ENCODE data around the gene OTOF. TPM values are rescaled to one million over a fixed set of nuclear protein-coding genes. Genes with fewer than 3 reads are reported as not detected.

The OTOF gene
- total and polyA plus RNA-seq, 4 donors = 0.03 to 0.09 (median 0.08) TPM; not detected in 1

DNA sequence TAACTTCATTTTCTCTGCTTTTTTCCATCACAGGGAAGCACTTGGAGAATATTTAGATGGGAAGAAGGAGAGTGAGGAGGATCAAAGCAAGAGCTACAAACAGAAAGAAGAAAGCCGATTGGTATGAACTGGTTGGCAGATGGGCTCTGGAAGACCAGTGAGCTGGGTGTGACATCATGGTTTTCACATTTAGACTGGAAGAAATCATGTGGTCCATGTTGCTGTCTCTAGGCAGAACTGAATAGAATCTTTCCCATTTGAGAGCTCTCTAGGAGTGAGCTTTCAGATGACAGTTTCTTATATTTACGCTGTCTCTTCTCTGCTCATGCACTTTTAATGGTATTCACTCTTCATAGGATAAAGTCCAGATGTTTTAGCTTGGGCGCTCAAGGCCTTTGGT, 63.6 kb downstream of the OTOF start:
- Histone ChIP-seq H3K9ac (ENCODE audit: insufficient read depth in 1 of 2, low read length in 2 of 2) (no peak overlapping the region), H3K4me3 (no peak overlapping the region), H3K27me3 (ENCODE audit: control insufficient read depth in 3 of 3, insufficient read depth in 3 of 3, low read length in 2 of 3) (no peaks in the 10 kb centered on the region), H3K9me3 (ENCODE audit: control insufficient read depth in 4 of 4, insufficient read depth in 3 of 4, low read length in 3 of 4) (no peaks in the 10 kb centered on the region), H3K4me1 (ENCODE audit: control insufficient read depth in 5 of 5, insufficient read depth in 5 of 5, low read length in 5 of 5) (no peaks in the 10 kb centered on the region), H3K27ac (ENCODE audit: low read depth in 1 of 2, low read length in 1 of 2) (no peak overlapping the region), H3K36me3 (ENCODE audit: control insufficient read depth in 4 of 4, insufficient read depth in 4 of 4, low read length in 4 of 4) (no peaks in the 10 kb centered on the region)
- no peak for DNase-seq
- TF ChIP-seq, protein P1, sequence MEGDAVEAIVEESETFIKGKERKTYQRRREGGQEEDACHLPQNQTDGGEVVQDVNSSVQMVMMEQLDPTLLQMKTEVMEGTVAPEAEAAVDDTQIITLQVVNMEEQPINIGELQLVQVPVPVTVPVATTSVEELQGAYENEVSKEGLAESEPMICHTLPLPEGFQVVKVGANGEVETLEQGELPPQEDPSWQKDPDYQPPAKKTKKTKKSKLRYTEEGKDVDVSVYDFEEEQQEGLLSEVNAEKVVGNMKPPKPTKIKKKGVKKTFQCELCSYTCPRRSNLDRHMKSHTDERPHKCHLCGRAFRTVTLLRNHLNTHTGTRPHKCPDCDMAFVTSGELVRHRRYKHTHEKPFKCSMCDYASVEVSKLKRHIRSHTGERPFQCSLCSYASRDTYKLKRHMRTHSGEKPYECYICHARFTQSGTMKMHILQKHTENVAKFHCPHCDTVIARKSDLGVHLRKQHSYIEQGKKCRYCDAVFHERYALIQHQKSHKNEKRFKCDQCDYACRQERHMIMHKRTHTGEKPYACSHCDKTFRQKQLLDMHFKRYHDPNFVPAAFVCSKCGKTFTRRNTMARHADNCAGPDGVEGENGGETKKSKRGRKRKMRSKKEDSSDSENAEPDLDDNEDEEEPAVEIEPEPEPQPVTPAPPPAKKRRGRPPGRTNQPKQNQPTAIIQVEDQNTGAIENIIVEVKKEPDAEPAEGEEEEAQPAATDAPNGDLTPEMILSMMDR (IDR thresholded peaks at IDR 0.05; ENCODE audit: control extremely low read depth, extremely low read depth) = no peak
- no peak for ATAC-seq (ENCODE audit: insufficient read depth, low FRiP score)
- 95 to 96% methylated on average over 3 of the region's 3 CpGs for WGBS, 2 donors

GRCh38 chr2:26412091-26412673, 65.7 kb downstream of the OTOF start:
- TF ChIP-seq, protein P1 (IDR thresholded peaks at IDR 0.05; ENCODE audit: control extremely low read depth, extremely low read depth) = no peak
- Histone ChIP-seq H3K36me3 (ENCODE audit: control insufficient read depth in 4 of 4, insufficient read depth in 4 of 4, low read length in 4 of 4) (no peaks in the 10 kb centered on the region), H3K9me3 (ENCODE audit: control insufficient read depth in 4 of 4, insufficient read depth in 3 of 4, low read length in 3 of 4) (no peaks in the 10 kb centered on the region), H3K9ac (ENCODE audit: insufficient read depth in 1 of 2, low read length in 2 of 2) (no peak overlapping the region), H3K4me1 (ENCODE audit: control insufficient read depth in 5 of 5, insufficient read depth in 5 of 5, low read length in 5 of 5) (no peaks in the 10 kb centered on the region), H3K4me3 (no peak overlapping the region), H3K27ac (ENCODE audit: low read depth in 1 of 2, low read length in 1 of 2) (no peak overlapping the region), H3K27me3 (ENCODE audit: control insufficient read depth in 3 of 3, insufficient read depth in 3 of 3, low read length in 2 of 3) (peaks cover 0 to 2% (median 0%) of the 10 kb centered on the region in 3 donors)
- DNase-seq = no peak
- 57 to 60% methylated on average over 10 of the region's 10 CpGs for WGBS, 2 donors
- ATAC-seq (ENCODE audit: insufficient read depth, low FRiP score) = no peak

- H3K4me1 ChIP-seq (ENCODE audit: control insufficient read depth in 5 of 5, insufficient read depth in 5 of 5, low read length in 5 of 5) = no peaks in the 10 kb centered on the region
- TF ChIP-seq, protein P1 (IDR thresholded peaks at IDR 0.05; ENCODE audit: control extremely low read depth, extremely low read depth) = no peak
- no peak overlapping the region for H3K27ac ChIP-seq (ENCODE audit: low read depth in 1 of 2, low read length in 1 of 2)
- no peaks in the 10 kb centered on the region for H3K36me3 ChIP-seq (ENCODE audit: control insufficient read depth in 4 of 4, insufficient read depth in 4 of 4, low read length in 4 of 4)
- no peak overlapping the region for H3K9ac ChIP-seq (ENCODE audit: insufficient read depth in 1 of 2, low read length in 2 of 2)
- no peaks in the 10 kb centered on the region for H3K9me3 ChIP-seq (ENCODE audit: control insufficient read depth in 4 of 4, insufficient read depth in 3 of 4, low read length in 3 of 4)
- no peak for DNase-seq
- no peak for ATAC-seq (ENCODE audit: insufficient read depth, low FRiP score)
- WGBS, 2 donors = 90 to 97% methylated on average over 6 of the region's 6 CpGs
- peaks cover 0 to 2% (median 0%) of the 10 kb centered on the region in 3 donors for H3K27me3 ChIP-seq (ENCODE audit: control insufficient read depth in 3 of 3, insufficient read depth in 3 of 3, low read length in 2 of 3)
- no peak overlapping the region for H3K4me3 ChIP-seq
These were observed 66.5 kb downstream of the OTOF start for GRCh38 chr2:26411419-26411818.

GRCh38 chr2:26410764-26411243, 67.1 kb downstream of the OTOF start:
- no peak overlapping the region for H3K27ac ChIP-seq (ENCODE audit: low read depth in 1 of 2, low read length in 1 of 2)
- peaks cover 0 to 2% (median 0%) of the 10 kb centered on the region in 3 donors for H3K27me3 ChIP-seq (ENCODE audit: control insufficient read depth in 3 of 3, insufficient read depth in 3 of 3, low read length in 2 of 3)
- H3K36me3 ChIP-seq (ENCODE audit: control insufficient read depth in 4 of 4, insufficient read depth in 4 of 4, low read length in 4 of 4) = no peaks in the 10 kb centered on the region
- 85 to 86% methylated on average over 2 of the region's 2 CpGs for WGBS, 2 donors
- TF ChIP-seq, protein P1 (IDR thresholded peaks at IDR 0.05; ENCODE audit: control extremely low read depth, extremely low read depth) = no peak
- no peaks in the 10 kb centered on the region for H3K9me3 ChIP-seq (ENCODE audit: control insufficient read depth in 4 of 4, insufficient read depth in 3 of 4, low read length in 3 of 4)
- H3K4me3 ChIP-seq = no peak overlapping the region
- no peak overlapping the region for H3K9ac ChIP-seq (ENCODE audit: insufficient read depth in 1 of 2, low read length in 2 of 2)
- ATAC-seq (ENCODE audit: insufficient read depth, low FRiP score) (no peak), DNase-seq (no peak)
- no peaks in the 10 kb centered on the region for H3K4me1 ChIP-seq (ENCODE audit: control insufficient read depth in 5 of 5, insufficient read depth in 5 of 5, low read length in 5 of 5)
